ENCODE data around the gene FGF1.

The FGF1 gene

DNA sequence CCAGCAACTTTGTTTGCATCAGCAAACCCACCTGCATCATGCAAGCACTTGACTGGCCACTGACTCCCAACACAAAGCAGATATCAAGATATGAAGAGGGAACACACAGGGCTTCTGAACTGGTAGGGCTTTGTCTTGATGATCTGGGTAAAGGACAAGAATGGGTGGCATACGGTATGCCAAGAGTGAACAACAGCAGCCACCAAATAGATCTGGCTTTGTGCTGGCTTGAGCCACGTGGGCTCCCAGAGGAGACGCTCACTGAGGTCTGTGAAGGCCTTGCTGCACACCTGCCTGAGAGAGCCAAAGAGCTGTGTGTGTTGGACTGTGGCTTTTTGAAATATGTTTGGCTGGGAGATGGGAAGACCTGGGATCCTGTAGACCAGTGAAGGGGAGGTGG lies 43.5 kb downstream of the FGF1 start:
- TF ChIP-seq, protein P1, sequence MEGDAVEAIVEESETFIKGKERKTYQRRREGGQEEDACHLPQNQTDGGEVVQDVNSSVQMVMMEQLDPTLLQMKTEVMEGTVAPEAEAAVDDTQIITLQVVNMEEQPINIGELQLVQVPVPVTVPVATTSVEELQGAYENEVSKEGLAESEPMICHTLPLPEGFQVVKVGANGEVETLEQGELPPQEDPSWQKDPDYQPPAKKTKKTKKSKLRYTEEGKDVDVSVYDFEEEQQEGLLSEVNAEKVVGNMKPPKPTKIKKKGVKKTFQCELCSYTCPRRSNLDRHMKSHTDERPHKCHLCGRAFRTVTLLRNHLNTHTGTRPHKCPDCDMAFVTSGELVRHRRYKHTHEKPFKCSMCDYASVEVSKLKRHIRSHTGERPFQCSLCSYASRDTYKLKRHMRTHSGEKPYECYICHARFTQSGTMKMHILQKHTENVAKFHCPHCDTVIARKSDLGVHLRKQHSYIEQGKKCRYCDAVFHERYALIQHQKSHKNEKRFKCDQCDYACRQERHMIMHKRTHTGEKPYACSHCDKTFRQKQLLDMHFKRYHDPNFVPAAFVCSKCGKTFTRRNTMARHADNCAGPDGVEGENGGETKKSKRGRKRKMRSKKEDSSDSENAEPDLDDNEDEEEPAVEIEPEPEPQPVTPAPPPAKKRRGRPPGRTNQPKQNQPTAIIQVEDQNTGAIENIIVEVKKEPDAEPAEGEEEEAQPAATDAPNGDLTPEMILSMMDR (IDR thresholded peaks at IDR 0.05; ENCODE audit: control insufficient read depth, extremely low read depth, insufficient read depth): no peak
- no peak overlapping the region for H3K4me3 ChIP-seq (ENCODE audit: low read depth, low read length)
- DNase-seq (ENCODE audit: low read depth): no peak

DNA sequence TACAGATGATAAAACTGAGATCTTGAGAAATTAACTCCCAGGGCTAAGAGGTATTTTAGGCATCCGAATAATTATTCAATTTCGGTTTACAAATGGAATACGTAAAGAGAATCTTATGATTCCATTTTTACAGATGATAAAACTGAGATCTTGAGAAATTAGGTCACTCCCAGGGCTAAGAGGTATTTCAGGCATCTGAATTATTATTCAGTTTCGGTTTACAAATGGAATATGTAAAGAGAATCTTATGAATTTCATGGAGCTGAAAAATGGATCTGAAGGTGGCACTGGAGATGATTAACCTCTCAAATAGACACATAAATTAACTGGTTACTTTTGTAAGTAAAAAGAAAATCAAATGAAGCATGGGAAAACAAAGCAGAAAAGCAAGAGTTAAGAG lies 44.2 kb downstream of the FGF1 start:
- DNase-seq (ENCODE audit: low read depth): no peak
- H3K4me3 ChIP-seq (ENCODE audit: low read depth, low read length): no peak overlapping the region
- TF ChIP-seq, protein P1 (IDR thresholded peaks at IDR 0.05; ENCODE audit: control insufficient read depth, extremely low read depth, insufficient read depth): no peak

DNA sequence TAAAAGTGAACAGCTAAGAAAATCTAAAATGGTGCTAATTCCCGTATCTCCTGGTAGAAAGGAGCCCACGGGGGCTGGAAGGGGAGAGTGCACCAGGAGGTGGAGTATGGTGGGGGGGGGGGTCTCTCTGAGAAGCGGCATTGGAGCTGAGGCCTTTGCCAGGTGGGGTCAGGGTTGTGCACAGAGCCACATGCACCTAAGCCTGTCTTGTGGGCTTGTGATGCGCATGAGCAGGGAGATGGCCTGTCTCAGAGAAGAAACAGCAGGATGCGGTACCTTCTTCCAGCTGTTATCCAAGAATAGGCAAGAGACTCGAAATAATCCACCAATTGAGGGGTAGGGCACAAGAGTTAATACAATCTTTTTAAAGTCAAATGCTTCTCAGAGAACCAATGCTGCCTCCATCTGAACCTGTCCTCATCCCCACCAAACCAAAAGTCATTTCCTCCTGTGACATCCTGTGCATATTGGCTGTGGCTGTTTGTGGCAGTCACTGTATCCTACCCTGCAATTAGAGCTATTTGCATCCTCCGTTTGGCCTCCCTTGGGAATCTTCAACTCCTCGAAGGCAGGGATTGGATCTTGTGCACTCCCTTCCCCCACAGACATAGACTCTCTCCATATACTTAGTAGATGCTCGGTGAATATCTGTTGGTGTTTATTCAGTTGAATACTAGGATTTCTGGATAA lies 45.4 kb downstream of the FGF1 start:
- TF ChIP-seq, protein P1 (IDR thresholded peaks at IDR 0.05; ENCODE audit: control insufficient read depth, extremely low read depth, insufficient read depth): no peak
- H3K4me3 ChIP-seq (ENCODE audit: low read depth, low read length): no peak overlapping the region
- no peak for DNase-seq (ENCODE audit: low read depth)

DNA sequence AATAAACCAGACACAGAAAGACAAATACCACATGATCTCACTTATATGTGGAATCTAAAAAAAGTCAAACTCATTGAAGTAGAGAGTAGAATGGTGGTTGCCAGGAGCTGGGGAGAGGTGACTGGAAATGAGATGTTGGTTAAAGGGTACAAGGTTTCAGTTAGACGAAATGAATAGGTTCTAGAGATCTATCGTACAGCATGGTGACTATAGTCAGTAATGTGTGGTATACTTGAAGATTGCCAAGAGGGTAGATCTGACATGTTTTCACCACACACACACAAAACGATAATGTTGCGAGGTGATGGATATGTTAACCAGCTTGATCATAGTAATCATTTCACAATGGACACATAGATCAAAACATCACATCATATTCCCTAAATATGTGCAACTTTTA lies 46.4 kb downstream of the FGF1 start:
- no peak for DNase-seq (ENCODE audit: low read depth)
- TF ChIP-seq, protein P1 (IDR thresholded peaks at IDR 0.05; ENCODE audit: control insufficient read depth, extremely low read depth, insufficient read depth): no peak
- no peak overlapping the region for H3K4me3 ChIP-seq (ENCODE audit: low read depth, low read length)

DNA sequence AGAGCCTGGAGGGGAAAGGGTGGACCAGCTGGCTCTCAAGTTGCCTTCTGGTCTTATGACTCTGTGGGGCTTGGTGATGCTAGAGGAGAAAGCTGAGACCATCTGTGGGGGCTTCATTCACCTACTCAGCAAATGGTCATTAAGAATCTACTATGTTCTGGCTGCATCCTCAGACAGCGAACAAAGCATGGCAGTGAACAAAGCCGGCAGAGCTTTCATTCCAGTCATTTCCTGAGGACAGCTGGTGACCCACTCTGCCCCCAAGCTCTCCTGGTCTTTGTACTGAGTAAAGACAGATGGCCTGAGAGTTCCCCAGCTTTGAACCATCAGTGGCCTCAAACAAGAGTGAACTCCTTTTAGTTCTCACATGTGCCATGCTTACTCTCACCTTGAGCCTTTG lies 48.0 kb downstream of the FGF1 start:
- no peak overlapping the region for H3K4me3 ChIP-seq (ENCODE audit: low read depth, low read length)
- TF ChIP-seq, protein P1 (IDR thresholded peaks at IDR 0.05; ENCODE audit: control insufficient read depth, extremely low read depth, insufficient read depth): no peak
- no peak for DNase-seq (ENCODE audit: low read depth)

DNA sequence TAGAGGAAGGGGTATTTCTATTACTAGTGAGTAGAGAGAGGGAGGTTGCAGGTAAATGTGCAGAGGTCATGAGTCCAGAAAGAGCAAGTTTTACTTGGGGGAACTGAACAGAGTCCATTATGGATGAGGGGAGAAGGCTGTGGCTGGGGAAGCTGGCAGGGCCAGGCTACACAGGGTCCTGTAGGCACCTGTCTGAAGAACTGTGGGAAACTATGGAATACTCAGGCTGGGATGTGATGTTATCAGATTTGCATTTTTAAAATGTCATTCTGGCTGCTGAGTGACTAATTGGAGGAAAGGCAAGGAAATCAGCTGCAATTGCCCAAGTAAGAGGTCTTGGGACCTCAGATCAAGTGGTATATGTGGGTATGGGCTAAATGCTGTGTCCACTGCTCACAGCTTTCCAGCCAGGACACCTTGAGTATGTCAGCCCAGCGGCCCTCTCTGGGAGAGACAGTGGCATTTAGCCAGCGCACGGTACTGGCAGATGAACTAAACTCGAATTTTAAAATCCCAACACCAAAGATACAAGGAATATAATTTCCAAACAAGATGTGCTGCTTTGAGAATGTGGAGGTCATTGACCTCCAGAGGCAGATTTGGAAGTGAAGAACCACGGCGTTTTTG lies 49.1 kb downstream of the FGF1 start:
- TF ChIP-seq, protein P1 (IDR thresholded peaks at IDR 0.05; ENCODE audit: control insufficient read depth, extremely low read depth, insufficient read depth): no peak
- DNase-seq (ENCODE audit: low read depth): no peak
- no peak overlapping the region for H3K4me3 ChIP-seq (ENCODE audit: low read depth, low read length)

DNA sequence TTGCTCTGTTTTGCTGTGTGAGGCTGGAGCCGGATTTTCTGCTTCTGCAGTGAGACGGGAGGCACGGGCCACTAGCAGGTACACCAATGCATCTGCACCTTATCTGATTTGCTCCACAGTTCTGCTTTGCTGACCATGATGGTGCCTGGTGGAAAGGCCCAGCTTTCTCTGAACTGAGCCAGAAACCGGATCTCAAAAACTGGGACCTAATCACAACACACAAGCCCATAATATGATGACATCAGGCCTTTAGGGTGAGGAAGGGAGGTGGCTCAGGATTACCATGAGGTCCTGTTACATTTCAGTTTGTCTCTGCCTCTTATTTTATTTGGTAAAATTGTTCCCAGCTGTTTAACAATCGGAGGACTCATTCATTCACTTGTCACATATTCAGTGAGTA lies 49.8 kb downstream of the FGF1 start:
- no peak overlapping the region for H3K4me3 ChIP-seq (ENCODE audit: low read depth, low read length)
- TF ChIP-seq, protein P1 (IDR thresholded peaks at IDR 0.05; ENCODE audit: control insufficient read depth, extremely low read depth, insufficient read depth): no peak
- no peak for DNase-seq (ENCODE audit: low read depth)
